ENCODE measurements around the gene FAM193A.

Gene FAM193A

DNA sequence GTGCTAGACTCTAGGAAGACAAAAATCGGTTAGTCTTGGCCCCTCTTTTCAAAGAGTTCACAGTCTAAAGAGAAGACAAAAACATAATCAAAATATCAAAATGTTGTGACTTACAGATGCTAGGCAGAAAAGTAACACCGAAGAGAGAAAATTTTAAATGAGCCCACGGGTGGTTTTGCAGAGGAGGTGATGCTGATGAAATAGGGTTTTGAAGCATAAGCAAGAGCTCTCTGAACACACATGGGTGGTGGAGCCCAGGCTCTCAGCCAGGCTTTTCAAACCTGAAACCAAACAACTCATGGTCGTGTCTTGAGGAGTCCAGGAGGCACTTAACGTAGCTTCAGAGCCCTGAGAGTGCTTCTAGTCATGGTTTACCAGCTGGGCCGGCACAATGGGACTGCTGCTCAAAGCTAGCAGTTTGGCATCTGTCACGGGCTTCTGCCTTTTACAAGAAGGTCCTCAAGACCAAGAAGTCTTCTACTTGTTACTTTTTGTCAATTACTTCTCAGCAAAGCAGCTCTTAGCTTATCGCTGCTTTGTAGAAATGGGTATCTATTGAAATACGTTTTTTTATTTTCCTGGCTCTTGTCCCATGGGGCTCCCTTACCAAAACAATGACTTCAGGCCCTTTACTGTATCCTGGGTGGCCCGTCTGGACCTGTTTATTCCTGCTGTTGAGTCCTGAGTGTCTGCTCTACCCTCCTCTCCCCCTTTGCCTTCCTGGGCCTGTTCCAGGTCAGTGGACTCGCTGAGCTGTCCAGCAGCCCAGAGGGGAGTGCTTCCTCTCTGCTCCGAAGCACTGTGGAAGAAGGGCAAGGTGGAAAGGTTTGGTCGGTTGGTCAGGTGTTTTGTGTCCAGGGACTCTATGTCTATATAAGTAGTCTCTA, 150.2 kb downstream of the FAM193A start:
- TF ChIP-seq, protein P1, sequence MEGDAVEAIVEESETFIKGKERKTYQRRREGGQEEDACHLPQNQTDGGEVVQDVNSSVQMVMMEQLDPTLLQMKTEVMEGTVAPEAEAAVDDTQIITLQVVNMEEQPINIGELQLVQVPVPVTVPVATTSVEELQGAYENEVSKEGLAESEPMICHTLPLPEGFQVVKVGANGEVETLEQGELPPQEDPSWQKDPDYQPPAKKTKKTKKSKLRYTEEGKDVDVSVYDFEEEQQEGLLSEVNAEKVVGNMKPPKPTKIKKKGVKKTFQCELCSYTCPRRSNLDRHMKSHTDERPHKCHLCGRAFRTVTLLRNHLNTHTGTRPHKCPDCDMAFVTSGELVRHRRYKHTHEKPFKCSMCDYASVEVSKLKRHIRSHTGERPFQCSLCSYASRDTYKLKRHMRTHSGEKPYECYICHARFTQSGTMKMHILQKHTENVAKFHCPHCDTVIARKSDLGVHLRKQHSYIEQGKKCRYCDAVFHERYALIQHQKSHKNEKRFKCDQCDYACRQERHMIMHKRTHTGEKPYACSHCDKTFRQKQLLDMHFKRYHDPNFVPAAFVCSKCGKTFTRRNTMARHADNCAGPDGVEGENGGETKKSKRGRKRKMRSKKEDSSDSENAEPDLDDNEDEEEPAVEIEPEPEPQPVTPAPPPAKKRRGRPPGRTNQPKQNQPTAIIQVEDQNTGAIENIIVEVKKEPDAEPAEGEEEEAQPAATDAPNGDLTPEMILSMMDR (IDR thresholded peaks at IDR 0.05; ENCODE audit: control insufficient read depth, insufficient read depth, low read depth, low read length, missing control alignments), result no peak
- H3K4me3 ChIP-seq (ENCODE audit: control insufficient read depth, low read depth, low read length), result no peak overlapping the region
- DNase-seq (ENCODE audit: low read depth), result no peak

DNA sequence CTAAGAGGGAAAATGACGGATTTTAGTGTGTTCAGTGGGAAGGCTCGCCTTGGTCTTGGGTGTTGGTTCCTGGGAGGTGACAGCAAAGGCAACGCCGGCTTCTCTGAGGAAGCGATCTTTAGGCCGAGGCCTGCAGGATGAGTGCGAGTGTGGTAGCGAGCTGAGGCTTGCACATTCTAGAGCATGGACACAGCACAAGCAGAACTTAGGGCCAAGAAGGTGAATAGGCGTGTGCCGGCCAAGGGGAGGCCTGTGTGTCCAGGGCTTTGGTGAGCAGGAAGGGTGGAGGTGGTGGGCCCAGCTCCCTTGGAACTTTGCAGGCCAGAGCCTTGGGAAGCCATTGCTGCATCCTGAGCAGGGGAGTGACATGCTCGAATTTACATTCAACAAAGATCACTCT, 151.8 kb downstream of the FAM193A start:
- DNase-seq (ENCODE audit: low read depth), result no peak
- TF ChIP-seq, protein P1 (IDR thresholded peaks at IDR 0.05; ENCODE audit: control insufficient read depth, insufficient read depth, low read depth, low read length, missing control alignments), result no peak
- no peak overlapping the region for H3K4me3 ChIP-seq (ENCODE audit: control insufficient read depth, low read depth, low read length)

DNA sequence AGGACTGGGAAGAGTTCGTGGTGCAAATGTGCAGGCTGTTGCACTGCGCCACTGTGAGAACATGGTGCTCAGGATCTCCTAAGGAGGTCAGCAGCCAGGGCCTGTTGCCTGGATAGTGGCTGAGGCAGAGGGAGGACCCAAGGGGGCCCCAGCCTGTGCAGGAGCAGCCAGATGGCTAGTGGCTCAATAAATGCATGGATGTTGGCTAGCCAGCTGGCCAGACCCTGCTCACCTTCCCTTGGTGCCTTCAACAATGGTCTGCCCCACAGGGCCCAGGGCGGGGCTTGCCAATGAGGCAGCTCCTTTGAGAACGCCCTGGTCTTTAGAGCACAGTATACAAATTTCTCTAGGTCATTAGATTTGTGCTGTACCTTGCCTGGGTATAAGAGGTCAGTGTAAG, 152.2 kb downstream of the FAM193A start:
- TF ChIP-seq, protein P1 (IDR thresholded peaks at IDR 0.05; ENCODE audit: control insufficient read depth, insufficient read depth, low read depth, low read length, missing control alignments), result no peak
- DNase-seq (ENCODE audit: low read depth), result no peak
- no peak overlapping the region for H3K4me3 ChIP-seq (ENCODE audit: control insufficient read depth, low read depth, low read length)

DNA sequence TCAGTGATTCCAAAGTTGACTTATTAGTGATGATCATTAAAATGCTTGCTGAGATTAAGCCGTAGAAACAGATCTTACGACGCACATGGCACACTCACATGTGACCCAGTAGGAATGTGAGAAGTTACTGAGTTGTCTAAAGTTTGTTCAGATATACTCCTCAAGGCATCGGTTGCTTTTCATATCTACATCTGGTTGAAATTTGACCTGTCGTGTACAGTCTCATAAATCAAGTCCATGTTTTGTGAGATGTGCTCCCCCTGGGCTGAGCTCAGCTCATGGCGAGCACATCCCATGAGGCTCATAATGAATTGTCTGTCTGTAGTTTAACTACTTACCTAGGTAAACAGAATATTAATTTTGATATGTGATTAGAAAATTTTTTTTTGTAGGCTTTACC, 152.7 kb downstream of the FAM193A start:
- no peak for DNase-seq (ENCODE audit: low read depth)
- TF ChIP-seq, protein P1 (IDR thresholded peaks at IDR 0.05; ENCODE audit: control insufficient read depth, insufficient read depth, low read depth, low read length, missing control alignments), result no peak

DNA sequence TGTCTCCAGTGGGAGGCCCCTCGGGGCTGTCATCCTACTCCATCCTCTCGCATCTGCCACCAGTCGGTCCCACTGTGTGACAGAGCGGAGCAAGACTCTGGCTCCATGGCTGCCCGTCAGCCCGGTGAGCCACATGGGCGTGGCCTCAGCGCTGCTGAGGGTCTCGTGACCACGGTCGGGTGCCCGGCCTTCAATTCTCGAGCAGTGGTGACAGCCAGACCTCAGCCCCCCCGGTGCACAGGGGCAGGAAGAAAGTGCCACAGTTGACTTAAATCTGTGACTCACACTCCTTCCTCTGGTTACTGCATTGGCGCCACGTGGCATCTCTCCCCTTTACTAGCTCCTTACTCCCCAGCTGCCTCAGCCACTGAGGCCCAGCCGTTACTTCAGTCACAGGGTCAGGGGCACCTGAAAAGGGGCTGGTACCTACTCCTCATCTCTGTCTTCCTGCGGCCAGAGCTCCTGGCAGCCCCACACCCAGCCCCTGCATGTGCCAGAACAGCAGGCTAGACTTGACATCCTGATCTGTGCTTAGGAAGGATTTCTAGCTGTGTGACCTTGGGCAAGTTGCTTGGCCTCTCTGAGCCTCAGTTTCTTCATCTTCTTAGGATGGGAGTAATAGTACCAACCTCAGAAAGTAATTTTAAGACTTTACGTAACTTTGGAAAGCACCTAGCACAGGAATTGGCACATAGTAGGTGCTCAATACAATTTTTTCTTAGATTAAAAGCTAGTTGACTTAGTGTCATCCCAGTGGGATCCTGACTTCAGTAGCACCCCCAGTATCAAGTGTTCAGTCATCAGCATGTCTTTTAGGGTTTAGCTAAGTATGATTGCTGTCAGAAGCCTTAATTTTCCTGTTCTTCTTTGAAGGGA, 153.6 kb downstream of the FAM193A start:
- no peak overlapping the region for H3K4me3 ChIP-seq (ENCODE audit: control insufficient read depth, low read depth, low read length)
- DNase-seq (ENCODE audit: low read depth), result no peak
- TF ChIP-seq, protein P1 (IDR thresholded peaks at IDR 0.05; ENCODE audit: control insufficient read depth, insufficient read depth, low read depth, low read length, missing control alignments), result no peak

More for the DNA sequence above, 152.7 kb downstream of the FAM193A start:
- H3K4me3 ChIP-seq (ENCODE audit: control insufficient read depth, low read depth, low read length), result no peak overlapping the region

DNA sequence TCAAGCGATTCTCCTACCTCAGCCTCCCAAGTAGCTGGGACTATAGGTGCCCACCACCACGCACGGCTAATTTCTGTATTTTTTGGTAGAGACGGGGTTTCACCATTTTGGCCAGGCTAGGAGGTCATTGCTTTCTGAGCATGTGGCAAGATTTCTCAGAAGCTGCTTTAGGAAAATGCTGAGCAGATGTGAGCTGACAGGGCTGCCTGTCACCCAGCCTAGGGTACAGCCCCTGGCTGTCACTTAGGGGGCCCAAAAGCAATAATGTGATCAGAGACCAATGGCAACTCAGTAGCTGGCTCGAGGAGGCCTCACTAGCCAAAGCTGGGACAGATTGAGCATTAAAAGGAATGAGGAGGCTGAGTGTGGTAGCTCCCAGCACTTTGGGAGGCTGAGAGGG, 154.9 kb downstream of the FAM193A start:
- no peak for DNase-seq (ENCODE audit: low read depth)
- no peak overlapping the region for H3K4me3 ChIP-seq (ENCODE audit: control insufficient read depth, low read depth, low read length)
- TF ChIP-seq, protein P1 (IDR thresholded peaks at IDR 0.05; ENCODE audit: control insufficient read depth, insufficient read depth, low read depth, low read length, missing control alignments), result no peak

Data from AG09309 (cell line).